SU-DHL-6 (cell line): Measurements from ENCODE around the gene COL4A1.

ENCODE experiments used
- H2AFZ ChIP-seq: fragments of 200-600 bp; sonication (generic); 2 replicates; pipeline ENCODE4 v1.6.1; 2014; ENCODE audit warnings: low read depth, mild to moderate bottlenecking, moderate library complexity, mixed read lengths, antibody characterized with exemption, low read length; ENCODE audit not compliant: severe bottlenecking
- H3F3A ChIP-seq: fragments of 200-600 bp; shearing (Covaris generic); 2 replicates; pipeline ENCODE4 v1.6.0; 2016; ENCODE audit warnings: antibody characterized with exemption, mild to moderate bottlenecking; ENCODE audit not compliant: insufficient read depth
- H3K27ac ChIP-seq: fragments of 200-600 bp; sonication (generic); 2 replicates; pipeline ENCODE4 v1.5.1; 2016; ENCODE audit warnings: low read depth, mild to moderate bottlenecking, low read length, moderate library complexity, mixed read lengths
- H3K27me3 ChIP-seq: fragments of 200-600 bp; sonication (generic), shearing (Covaris generic); 2 replicates; pipeline ENCODE4 v1.6.0; 2014; ENCODE audit warnings: mild to moderate bottlenecking, low read length
- H3K36me3 ChIP-seq: fragments of 200-600 bp; sonication (generic); 2 replicates; pipeline ENCODE4 v1.6.1; 2014; ENCODE audit warnings: mild to moderate bottlenecking, low read length, mixed read lengths
- H3K4me2 ChIP-seq: fragments of 300-600, 200-600 bp; shearing (Covaris generic), sonication (generic); 2 replicates; pipeline ENCODE4 v1.6.0; 2014; ENCODE audit warnings: low read length, low read depth, mild to moderate bottlenecking; ENCODE audit not compliant: poor library complexity, severe bottlenecking
- H3K4me3 ChIP-seq: fragments of 200-600 bp; sonication (generic); 2 replicates; pipeline ENCODE4 v1.5.1; 2014; ENCODE audit warnings: antibody characterized with exemption, low read length, mild to moderate bottlenecking, mixed read lengths; ENCODE audit not compliant: insufficient read depth, poor library complexity, severe bottlenecking
- H3K79me2 ChIP-seq: fragments of 200-600 bp; sonication (generic); 2 replicates; pipeline ENCODE4 v1.6.1; 2014; ENCODE audit warnings: mild to moderate bottlenecking, low read length, moderate library complexity; ENCODE audit not compliant: insufficient read depth
- H3K9ac ChIP-seq: fragments of 200-600 bp; sonication (generic); 2 replicates; pipeline ENCODE4 v1.7.0; 2014; ENCODE audit warnings: mild to moderate bottlenecking, low read length
- H3K9me2 ChIP-seq: fragments of 200-600 bp; sonication (generic); replicated peaks from 2 replicates; pipeline ENCODE4 v1.6.1; 2014; ENCODE audit warnings: low read length; ENCODE audit not compliant: insufficient read depth
- H3K9me3 ChIP-seq: fragments of 200-600 bp; sonication (generic); 2 replicates; pipeline ENCODE4 v1.6.1; 2014; ENCODE audit warnings: low read length, mixed read lengths; ENCODE audit not compliant: insufficient read depth
- H4K20me1 ChIP-seq: fragments of 200-600 bp; sonication (generic); 2 replicates; pipeline ENCODE4 v1.6.1; 2014; ENCODE audit warnings: low read depth, mild to moderate bottlenecking, antibody characterized with exemption, low read length, moderate library complexity, mixed read lengths
- CTCF ChIP-seq: fragments of 200-600 bp; sonication (generic); IDR thresholded peaks from one replicate; pipeline ENCODE4 v1.5.1; 2017; ENCODE audit warnings: antibody characterized with exemption, mild to moderate bottlenecking, low read length, moderate library complexity; ENCODE audit not compliant: insufficient read depth, poor library complexity, severe bottlenecking
- EZH2phosphoT487 ChIP-seq: fragments of 200-600 bp; sonication (generic), shearing (Covaris generic); conservative IDR thresholded peaks from 2 replicates; pipeline ENCODE4 v1.6.1; 2018; ENCODE audit warnings: mild to moderate bottlenecking, antibody characterized with exemption, low read length, moderate library complexity, mixed read lengths

COL4A1 gene

GRCh38 chr13:110345266-110345665 is 38.3 kb upstream of the COL4A1 start:
- no peak overlapping the region for H3K27ac ChIP-seq

GRCh38 chr13:110344320-110344719 is 37.4 kb upstream of the COL4A1 start:
- Histone ChIP-seq H4K20me1 (no peaks in the 10 kb centered on the region), H3K4me3 (no peak overlapping the region), H3K9me3 (no peaks in the 10 kb centered on the region), H3K9me2 (no peaks in the 10 kb centered on the region), H3F3A (no peaks in the 10 kb centered on the region), H3K27ac (no peak overlapping the region), H3K4me2 (no peak overlapping the region), H2AFZ (no peak overlapping the region), H3K27me3 (no peaks in the 10 kb centered on the region), H3K79me2 (no peaks in the 10 kb centered on the region), H3K36me3 (no peaks in the 10 kb centered on the region), H3K9ac (no peak overlapping the region)
- TF ChIP-seq CTCF (no peak), EZH2phosphoT487 (no peak)

More at GRCh38 chr13:110345266-110345665, 38.3 kb upstream of the COL4A1 start:
- H4K20me1 ChIP-seq = no peaks in the 10 kb centered on the region
- no peak overlapping the region for H3K4me3 ChIP-seq
- no peaks in the 10 kb centered on the region for H3K9me3 ChIP-seq
- H3K4me2 ChIP-seq = no peak overlapping the region
- H2AFZ ChIP-seq = no peak overlapping the region
- TF ChIP-seq EZH2phosphoT487 (no peak), CTCF (no peak)
- no peaks in the 10 kb centered on the region for H3K36me3 ChIP-seq
- no peaks in the 10 kb centered on the region for H3K27me3 ChIP-seq
- H3K79me2 ChIP-seq = no peaks in the 10 kb centered on the region
- H3K9me2 ChIP-seq = no peaks in the 10 kb centered on the region
- no peaks in the 10 kb centered on the region for H3F3A ChIP-seq
- H3K9ac ChIP-seq = no peak overlapping the region

- Histone ChIP-seq H3K4me3 (no peak overlapping the region), H3K79me2 (no peaks in the 10 kb centered on the region), H3K27me3 (no peaks in the 10 kb centered on the region), H3K9me3 (no peaks in the 10 kb centered on the region), H3K4me2 (no peak overlapping the region), H3K36me3 (no peaks in the 10 kb centered on the region), H3K27ac (no peak overlapping the region), H3K9me2 (no peaks in the 10 kb centered on the region), H3K9ac (no peak overlapping the region), H4K20me1 (no peaks in the 10 kb centered on the region), H3F3A (no peaks in the 10 kb centered on the region), H2AFZ (no peak overlapping the region)
- TF ChIP-seq CTCF (no peak), EZH2phosphoT487 (no peak)
These were observed 36.4 kb upstream of the COL4A1 start for GRCh38 chr13:110343241-110343865.
